Psoas muscle (tissue), 8 donors: ENCODE measurements around the gene AIF1L. TPM values are rescaled to one million over a fixed set of nuclear protein-coding genes. Genes with fewer than 3 reads are reported as not detected.
A peak's percentile ranks its signal among the peaks of the same experiment; 100 is the strongest.

ENCODE experiments used
- ATAC-seq, 4 donors: fragments of 200-7000 bp; cut with Tn5 transposase; one replicate each; pipeline ENCODE4 v1.9.1; 2020; ENCODE audit warnings: moderate library complexity in 3 of 4, mild to moderate bottlenecking in 2 of 4
- DNase-seq, 2 donors: peaks; one replicate each; pipeline ENCODE4 v3.0.0-alpha.2; 2020
- H3K27ac ChIP-seq: fragments of 200-600 bp; one replicate; pipeline ENCODE4 v1.8.0; 2022
- H3K27me3 ChIP-seq, 3 donors: fragments of 200-600 bp in 1 of 3; one replicate each; pipeline versions ENCODE4 v1.6.1 to v1.8.0; 2013 to 2022; ENCODE audit warnings: low read length in 2 of 3, mild to moderate bottlenecking in 2 of 3, moderate library complexity in 1 of 3; ENCODE audit not compliant: insufficient read depth in 3 of 3
- H3K36me3 ChIP-seq, 2 donors: fragments of 200-600 bp in 1 of 2; one replicate each; pipeline versions ENCODE4 v1.6.1 to v1.8.0; 2013 to 2022; ENCODE audit warnings: low read depth in 1 of 2, mild to moderate bottlenecking in 1 of 2, moderate library complexity in 1 of 2; ENCODE audit not compliant: insufficient read depth in 1 of 2
- H3K4me1 ChIP-seq: fragments of 200-600 bp; one replicate; pipeline ENCODE4 v1.8.0; 2022
- H3K4me3 ChIP-seq: fragments of 200-600 bp; one replicate; pipeline ENCODE4 v1.8.0; 2022; ENCODE audit warnings: mild to moderate bottlenecking
- H3K9me3 ChIP-seq: fragments of 200-600 bp; one replicate; pipeline ENCODE4 v1.8.0; 2022
- CTCF ChIP-seq: fragments of 200-600 bp; IDR thresholded peaks from one replicate; pipeline ENCODE4 v1.8.0; 2022; ENCODE audit warnings: antibody characterized with exemption
- WGBS, 3 donors: extraction: QIAGEN DNeasy Blood & Tissue Kit; methylation state at CpG; one replicate each; pipeline versions ENCODE4 v1.1.6 to v1.1.7; 2013; 5-methylcytosine and 5-hydroxymethylcytosine counted together
- intact Hi-C, 2 donors: fragments of 100-400 bp; cut with DNase I; formaldehyde crosslinking; loops; one replicate each; pipeline versions ENCODE4 v1.11.0 to v1.14.2; 2022
- polyA plus RNA-seq, 3 donors: library from polyadenylated mRNA; stranded (reverse); fragments of 200-250 nt; gene quantifications; one replicate each; pipeline ENCODE4 v1.2.3, GENCODE V29; 2013
- total RNA-seq, 4 donors: library from RNA; stranded (reverse); fragmentation: NEBNext Ultra II Directional in 2 of 4; extraction: Animal tissue kit (Norgen Biotek cat#: 25700) in 2 of 4; gene quantifications; one replicate each; pipeline versions ENCODE4 v1.2.1 to v1.2.4, GENCODE V29; 2021 to 2023
- donor health status: healthy with polysubstance abuse.
- donor health status: DM: no; HTN: no; CAD: no; lungs with moderate emphysema.
- donor health status: Bipolar disorder and iron deficiency.
- donor health status: healthy.
- donor health status: DM: yes; HTN: yes; CAD: no.
- donor health status: DM: no; HTN: no; CAD: no.
- donor health status: DM: no; HTN: no; CAD: no.
- donor health status: DM: yes; HTN: yes; CAD: no.

AIF1L gene
- total and polyA plus RNA-seq, 7 donors: 3.7 to 12.2 (median 11.0) TPM

- Histone ChIP-seq H3K36me3 (no peaks in the 10 kb centered on the region), H3K27me3 (peaks cover 0 to 7% (median 0%) of the 10 kb centered on the region in 3 donors), H3K9me3 (no peaks in the 10 kb centered on the region), H3K4me1 (no peaks in the 10 kb centered on the region), H3K27ac (peak overlapping the region; percentile 63), H3K4me3 (no peak overlapping the region)
- intact Hi-C loops: no loop called here
- peak in 3 of 4 donors; percentile 54 to 72 (median 58) for ATAC-seq
- TF ChIP-seq CTCF: no peak
- WGBS, 3 donors: 69 to 75% (median 70%) methylated on average over 22 of the region's 22 CpGs
- DNase-seq: no peak
These were observed 20.2 kb downstream of the AIF1L start for GRCh38 chr9:131116281-131117120.

GRCh38 chr9:131117121-131117761 is 20.9 kb downstream of the AIF1L start:
- no peaks in the 10 kb centered on the region for H3K36me3 ChIP-seq
- H3K27ac ChIP-seq: peak overlapping the region; percentile 63
- TF ChIP-seq CTCF: no peak
- no peaks in the 10 kb centered on the region for H3K4me1 ChIP-seq
- H3K27me3 ChIP-seq: peaks cover 0 to 6% (median 0%) of the 10 kb centered on the region in 3 donors
- peak in 3 of 4 donors; percentile 46 to 53 (median 47) for ATAC-seq
- intact Hi-C loops: no loop called here
- WGBS, 3 donors: 53 to 56% (median 54%) methylated on average over 13 of the region's 13 CpGs
- H3K9me3 ChIP-seq: no peaks in the 10 kb centered on the region
- H3K4me3 ChIP-seq: no peak overlapping the region
- no peak for DNase-seq

- WGBS, 3 donors: 59 to 64% (median 62%) methylated on average over 4 of the region's 4 CpGs
- H3K9me3 ChIP-seq: no peaks in the 10 kb centered on the region
- no peaks in the 10 kb centered on the region for H3K36me3 ChIP-seq
- H3K4me3 ChIP-seq: no peak overlapping the region
- no peak for TF ChIP-seq CTCF
- intact Hi-C loops: no loop called here
- DNase-seq: no peak
- no peak for ATAC-seq
- H3K4me1 ChIP-seq: no peaks in the 10 kb centered on the region
- H3K27me3 ChIP-seq: peaks cover 0 to 6% (median 0%) of the 10 kb centered on the region in 3 donors
- H3K27ac ChIP-seq: peak overlapping the region; percentile 63
These were observed 21.4 kb downstream of the AIF1L start for GRCh38 chr9:131117762-131118145.

- WGBS, 3 donors: 76 to 86% (median 82%) methylated on average over 8 of the region's 8 CpGs
- Histone ChIP-seq H3K27ac (no peak overlapping the region), H3K4me1 (peaks cover 1% of the 10 kb centered on the region), H3K4me3 (no peak overlapping the region), H3K36me3 (no peaks in the 10 kb centered on the region), H3K9me3 (no peaks in the 10 kb centered on the region), H3K27me3 (peaks cover 0 to 6% (median 0%) of the 10 kb centered on the region in 3 donors)
- no peak for TF ChIP-seq CTCF
- intact Hi-C loops: no loop called here
- no peak for ATAC-seq
- DNase-seq: no peak
These were observed 23.3 kb downstream of the AIF1L start for GRCh38 chr9:131119600-131119999.
